Hair follicle dermal papilla cell (primary cell): ENCODE measurements around the gene NDRG3. TPM values are rescaled to one million over a fixed set of nuclear protein-coding genes. Genes with fewer than 3 reads are reported as not detected.

Experiments used
- small RNA-seq: library from RNA; depleted of rRNA; stranded (forward); fragments of <200 nt; gene quantifications from one replicate; pipeline ENCODE3, GENCODE V24; 2012
- total RNA-seq: library from RNA; depleted of rRNA; stranded (reverse); fragments of >200 nt; gene quantifications from 2 replicates; pipeline ENCODE4 v1.2.3, GENCODE V29; 2012

NDRG3 gene
- 29.9 and 35.7 TPM in 2 replicates for total RNA-seq

GRCh38 chr20:36745927-36746659 is at the start of gene NDRG3:
Gene NDRG3, minus strand, starts transcription at chr20:36746090. Its CDS starts 24,355 bp downstream, at chr20:36721735.

GRCh38 chr20:36773597-36774390 is 27.9 kb upstream of the NDRG3 start, which contains the start of gene DSN1:
Gene DSN1, minus strand, starts transcription at chr20:36773763. Its CDS starts 2,305 bp downstream, at chr20:36771458.

GRCh38 chr20:36645998-36646397 is 99.9 kb downstream of the NDRG3 start, which contains the start of gene SLA2:
Gene SLA2, minus strand, starts transcription at chr20:36646196. Its CDS starts 4,861 bp downstream, at chr20:36641335.

GRCh38 chr20:36605399-36606157 is 140.3 kb downstream of the NDRG3 start, which contains the start of gene RAB5IF:
Gene RAB5IF, plus strand, starts transcription at chr20:36605779. Its CDS starts 173 bp downstream, at chr20:36605952.

Small RNAs within 50 kb of the gene (small RNA-seq; reads per million reads assigned to genes)
- not detected for gene RF00019

Other genes with a start within 250 kb of the NDRG3 start
- gene MYL9, start 204.6 kb downstream of the NDRG3 start, total RNA-seq, result 111 and 160 TPM in 2 replicates
- gene TGIF2, start 172.5 kb downstream of the NDRG3 start, total RNA-seq, result 2.7 and 5.0 TPM in 2 replicates
- gene RAB5IF, start 140.3 kb downstream of the NDRG3 start, total RNA-seq, result 38.5 and 43.1 TPM in 2 replicates
- gene SLA2, start 99.9 kb downstream of the NDRG3 start, total RNA-seq, result under 0.01 TPM in 1 of 2 replicates, not detected in the other
- 5.8 and 7.0 TPM in 2 replicates for gene DSN1, start 27.7 kb upstream of the NDRG3 start, total RNA-seq
- gene TLDC2, start 130.0 kb upstream of the NDRG3 start, total RNA-seq, result 0.49 and 0.97 TPM in 2 replicates
- 44.3 and 61.3 TPM in 2 replicates for gene SAMHD1, start 205.6 kb upstream of the NDRG3 start, total RNA-seq